Thyroid gland (tissue), 4 donors: Measurements from ENCODE around the gene TRIM27. TPM values are rescaled to one million over a fixed set of nuclear protein-coding genes. Genes with fewer than 3 reads are reported as not detected.
"Not testable (repeated sequence)": the region's sequence is repeated elsewhere in the genome, so short reads cannot be mapped to it uniquely, and the experiment has no call there.

Experiments
- DNase-seq, 2 donors: peaks; one replicate each; pipeline ENCODE4 v3.0.0-alpha.2; 2019
- H3K27ac ChIP-seq, 3 donors: fragments of 200-600 bp; sonication (generic); 1 replicate in 2 of 3; 2 replicates in 1 of 3; pipeline ENCODE4 v1.5.1; 2016 to 2019; ENCODE audit warnings: mild to moderate bottlenecking in 1 of 3, moderate library complexity in 1 of 3
- H3K27me3 ChIP-seq: fragments of 200-600 bp; sonication (generic); one replicate; pipeline ENCODE4 v1.5.1; 2019
- H3K36me3 ChIP-seq, 2 donors: fragments of 200-600 bp; sonication (generic); one replicate each; pipeline ENCODE4 v1.5.1; 2016 to 2019
- H3K4me1 ChIP-seq, 2 donors: fragments of 200-600 bp; sonication (generic); one replicate each; pipeline ENCODE4 v1.5.1; 2017 to 2019
- H3K4me3 ChIP-seq, 3 donors: fragments of 200-600 bp; sonication (generic); replicated peaks in 1 of 3; 1 replicate in 2 of 3; 2 replicates in 1 of 3; pipeline ENCODE4 v1.5.1; 2016; ENCODE audit warnings: mild to moderate bottlenecking in 1 of 3
- H3K9me3 ChIP-seq: fragments of 200-600 bp; sonication (generic); one replicate; pipeline ENCODE4 v1.5.1; 2017
- POLR2A ChIP-seq, 2 donors: fragments of 450-650 bp; IDR thresholded peaks; one replicate each; pipeline ENCODE4 v1.6.1; 2017; ENCODE audit warnings: antibody characterized with exemption in 2 of 2, mild to moderate bottlenecking in 2 of 2, moderate library complexity in 1 of 2
- WGBS, 2 donors: methylation state at CpG; one replicate each; pipeline ENCODE4 v1.1.5; 2017; 5-methylcytosine and 5-hydroxymethylcytosine counted together
- intact Hi-C: fragments of 100-400 bp; cut with DNase I; formaldehyde crosslinking; loops from one replicate; pipeline ENCODE4 v1.15.1; 2023
- small RNA-seq: library from RNA; depleted of rRNA; stranded (forward); fragments of <200 nt; gene quantifications from one replicate; pipeline ENCODE3, GENCODE V24; 2016
- total RNA-seq, 4 donors: library from RNA; depleted of rRNA; stranded (reverse); fragments of >200 nt; gene quantifications; one replicate each; pipeline ENCODE4 v1.2.3, GENCODE V29; 2016
- TF ChIP-seq, protein P1 (sequence below), 6 experiments: fragments of 200-600 bp in 3 of 6; fragments of 450-650 bp in 3 of 6; sonication (generic) in 3 of 6; IDR thresholded peaks; one replicate each; pipeline ENCODE4 v1.5.1; 2016 to 2019; ENCODE audit warnings: antibody characterized with exemption in 6 of 6, mild to moderate bottlenecking in 2 of 6, inconsistent platforms in 1 of 6, moderate library complexity in 1 of 6

Gene TRIM27
- total RNA-seq, 4 donors from 2014 or later: 57.1 to 73.2 (median 66.7) TPM

DNA sequence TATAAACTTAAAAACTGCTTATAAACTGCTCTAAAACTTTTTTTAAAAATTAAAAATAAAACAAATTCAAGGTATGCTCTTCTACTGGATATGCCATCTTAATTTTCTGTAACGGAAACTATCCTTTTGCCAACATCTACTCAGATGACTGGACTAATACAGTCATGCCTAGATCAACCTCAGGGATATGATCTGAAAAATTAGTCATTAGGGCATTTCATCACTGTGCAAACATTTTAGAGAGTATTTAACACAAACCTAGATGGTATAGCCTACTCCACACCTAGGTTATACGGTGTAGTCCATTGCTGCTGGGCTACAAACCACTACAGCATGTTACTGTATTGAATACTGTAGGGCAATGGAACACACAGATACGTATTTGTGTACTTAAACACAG is 64.8 kb downstream of the TRIM27 start:
- DNase-seq: no peak
- H3K27ac ChIP-seq: no peak overlapping the region
- H3K27me3 ChIP-seq: no peaks in the 10 kb centered on the region
- no peaks in the 10 kb centered on the region for H3K36me3 ChIP-seq
- no peaks in the 10 kb centered on the region for H3K9me3 ChIP-seq
- intact Hi-C loops: no loop called here
- whole genome bisulfite sequencing, 2 donors: 74 to 80% methylated on average over 3 of the region's 3 CpGs
- H3K4me3 ChIP-seq: no peak overlapping the region
- no peak for TF ChIP-seq POLR2A (IDR thresholded peaks at IDR 0.05)
- TF ChIP-seq, protein P1, sequence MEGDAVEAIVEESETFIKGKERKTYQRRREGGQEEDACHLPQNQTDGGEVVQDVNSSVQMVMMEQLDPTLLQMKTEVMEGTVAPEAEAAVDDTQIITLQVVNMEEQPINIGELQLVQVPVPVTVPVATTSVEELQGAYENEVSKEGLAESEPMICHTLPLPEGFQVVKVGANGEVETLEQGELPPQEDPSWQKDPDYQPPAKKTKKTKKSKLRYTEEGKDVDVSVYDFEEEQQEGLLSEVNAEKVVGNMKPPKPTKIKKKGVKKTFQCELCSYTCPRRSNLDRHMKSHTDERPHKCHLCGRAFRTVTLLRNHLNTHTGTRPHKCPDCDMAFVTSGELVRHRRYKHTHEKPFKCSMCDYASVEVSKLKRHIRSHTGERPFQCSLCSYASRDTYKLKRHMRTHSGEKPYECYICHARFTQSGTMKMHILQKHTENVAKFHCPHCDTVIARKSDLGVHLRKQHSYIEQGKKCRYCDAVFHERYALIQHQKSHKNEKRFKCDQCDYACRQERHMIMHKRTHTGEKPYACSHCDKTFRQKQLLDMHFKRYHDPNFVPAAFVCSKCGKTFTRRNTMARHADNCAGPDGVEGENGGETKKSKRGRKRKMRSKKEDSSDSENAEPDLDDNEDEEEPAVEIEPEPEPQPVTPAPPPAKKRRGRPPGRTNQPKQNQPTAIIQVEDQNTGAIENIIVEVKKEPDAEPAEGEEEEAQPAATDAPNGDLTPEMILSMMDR (IDR thresholded peaks at IDR 0.05): no peak
- no peaks in the 10 kb centered on the region for H3K4me1 ChIP-seq

DNA sequence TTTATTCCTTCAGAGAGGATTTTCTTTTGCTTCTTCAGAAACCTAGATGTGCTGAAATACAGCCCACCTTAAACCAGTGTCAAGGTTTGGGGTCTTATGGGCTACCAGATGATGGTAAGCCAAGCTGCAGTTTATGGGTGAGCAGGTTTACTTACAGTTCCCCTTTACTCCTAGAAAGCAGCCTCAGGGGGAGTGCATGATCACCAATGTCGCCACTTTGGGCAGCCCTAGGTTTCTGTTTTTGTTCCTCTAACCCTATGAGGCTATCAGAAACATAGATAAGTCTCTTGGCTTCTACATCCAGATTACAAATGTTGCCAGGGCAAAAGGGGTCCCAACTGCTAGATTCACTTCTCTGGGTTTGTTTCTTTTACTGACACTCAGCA is 67.2 kb downstream of the TRIM27 start:
- no peaks in the 10 kb centered on the region for H3K36me3 ChIP-seq
- H3K27me3 ChIP-seq: no peaks in the 10 kb centered on the region
- no peak overlapping the region for H3K27ac ChIP-seq
- intact Hi-C loops: no loop called here
- H3K9me3 ChIP-seq: no peaks in the 10 kb centered on the region
- TF ChIP-seq POLR2A (IDR thresholded peaks at IDR 0.05): no peak
- TF ChIP-seq, protein P1 (IDR thresholded peaks at IDR 0.05): no peak
- no peaks in the 10 kb centered on the region for H3K4me1 ChIP-seq
- DNase-seq: no peak
- 59 to 78% methylated on average over 1 of the region's 1 CpG for WGBS, 2 donors
- H3K4me3 ChIP-seq: no peak overlapping the region

- H3K9me3 ChIP-seq, H3K4me3 ChIP-seq, intact Hi-C loops, H3K27me3 ChIP-seq, H3K27ac ChIP-seq, H3K4me1 ChIP-seq, H3K36me3 ChIP-seq, DNase-seq: not testable (repeated sequence)
- 89 to 95% methylated on average over 2 of the region's 2 CpGs for WGBS, 2 donors
Observed at GRCh38 chr6:28854405-28854804, 69.4 kb downstream of the TRIM27 start.

Small RNA genes within 50 kb of the gene (small RNA-seq; reads per million reads assigned to genes)
- gene RNU6-930P: not detected

Other genes with a start within 250 kb of the TRIM27 start
- gene ZNF311, start 81.3 kb upstream of the TRIM27 start, total RNA-seq: 1 to 10 TPM; 1.0 to 2.0 (median 1.6) TPM
- not detected for gene OR2W1, start 121.2 kb upstream of the TRIM27 start, total RNA-seq
- gene OR2B3, start 163.3 kb upstream of the TRIM27 start, total RNA-seq: not detected
- gene OR2J1, start 175.5 kb upstream of the TRIM27 start, total RNA-seq: not detected
- gene OR2J3, start 184.1 kb upstream of the TRIM27 start, total RNA-seq: not detected
- under 1 TPM in 1 of 4 donors, not detected in 3; 0.44 TPM for gene OR2J2, start 246.9 kb upstream of the TRIM27 start, total RNA-seq